Gastrocnemius medialis (tissue), 4 donors: ENCODE data around the gene GPR152.

Experiments
- POLR2A ChIP-seq, 2 donors: fragments of 450-650 bp; IDR thresholded peaks; one replicate each; pipeline ENCODE4 v1.6.1; 2017; ENCODE audit warnings: antibody characterized with exemption in 2 of 2, mild to moderate bottlenecking in 2 of 2, moderate library complexity in 2 of 2
- TF ChIP-seq, protein P1 (sequence below), 5 experiments: fragments of 450-650 bp in 3 of 5; fragments of 200-600 bp in 2 of 5; sonication (generic) in 2 of 5; IDR thresholded peaks in 4 of 5; conservative IDR thresholded peaks in 1 of 5; 1 replicate in 4 of 5; 2 replicates in 1 of 5; pipeline ENCODE4 v1.5.1; 2016 to 2019; ENCODE audit warnings: antibody characterized with exemption in 5 of 5, mild to moderate bottlenecking in 3 of 5, moderate library complexity in 3 of 5

DNA sequence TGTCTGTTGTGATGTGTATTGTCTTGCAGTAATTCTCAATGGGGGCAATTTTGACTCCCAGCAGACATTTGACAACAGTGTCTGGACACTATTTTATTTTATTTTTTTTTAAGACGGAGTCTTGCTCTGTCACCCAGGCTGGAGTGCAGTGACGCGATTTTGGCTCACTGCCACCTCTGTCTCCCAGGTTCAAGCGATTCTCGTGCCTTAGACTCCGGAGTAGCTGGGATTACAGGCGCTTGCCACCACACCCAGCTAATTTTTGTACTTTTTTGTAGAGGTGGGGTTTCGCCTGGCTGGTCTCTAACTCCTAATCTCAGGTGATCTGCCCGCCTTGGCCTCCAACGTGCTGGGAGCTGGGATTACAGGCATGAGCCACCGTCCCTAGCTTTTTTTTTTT, 22.8 kb downstream of the GPR152 start:
- TF ChIP-seq, protein P1, sequence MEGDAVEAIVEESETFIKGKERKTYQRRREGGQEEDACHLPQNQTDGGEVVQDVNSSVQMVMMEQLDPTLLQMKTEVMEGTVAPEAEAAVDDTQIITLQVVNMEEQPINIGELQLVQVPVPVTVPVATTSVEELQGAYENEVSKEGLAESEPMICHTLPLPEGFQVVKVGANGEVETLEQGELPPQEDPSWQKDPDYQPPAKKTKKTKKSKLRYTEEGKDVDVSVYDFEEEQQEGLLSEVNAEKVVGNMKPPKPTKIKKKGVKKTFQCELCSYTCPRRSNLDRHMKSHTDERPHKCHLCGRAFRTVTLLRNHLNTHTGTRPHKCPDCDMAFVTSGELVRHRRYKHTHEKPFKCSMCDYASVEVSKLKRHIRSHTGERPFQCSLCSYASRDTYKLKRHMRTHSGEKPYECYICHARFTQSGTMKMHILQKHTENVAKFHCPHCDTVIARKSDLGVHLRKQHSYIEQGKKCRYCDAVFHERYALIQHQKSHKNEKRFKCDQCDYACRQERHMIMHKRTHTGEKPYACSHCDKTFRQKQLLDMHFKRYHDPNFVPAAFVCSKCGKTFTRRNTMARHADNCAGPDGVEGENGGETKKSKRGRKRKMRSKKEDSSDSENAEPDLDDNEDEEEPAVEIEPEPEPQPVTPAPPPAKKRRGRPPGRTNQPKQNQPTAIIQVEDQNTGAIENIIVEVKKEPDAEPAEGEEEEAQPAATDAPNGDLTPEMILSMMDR (IDR thresholded peaks at IDR 0.05 in 4 of 5, conservative IDR thresholded peaks at IDR 0.05 in 1 of 5), result no peak
- no peak for TF ChIP-seq POLR2A (IDR thresholded peaks at IDR 0.05)
